Measurements from ENCODE around the gene N4BP2.
"Not testable (repeated sequence)": the region's sequence is repeated elsewhere in the genome, so short reads cannot be mapped to it uniquely, and the experiment has no call there.

GRCh38 chr4:40136202-40136601 is 79.6 kb downstream of the N4BP2 start:
- not testable (repeated sequence) for TF ChIP-seq POLR2AphosphoS5, POLR2A (IDR thresholded peaks at IDR 0.05; ENCODE audit: low read depth, low read length)

Data from GM12892 (cell line).